Parietal lobe (tissue), 1 donor: ENCODE data around the gene ZFP28. TPM values are rescaled to one million over a fixed set of nuclear protein-coding genes. Genes with fewer than 3 reads are reported as not detected.

Experiments used
- total RNA-seq: library from RNA; depleted of rRNA; stranded (reverse); fragments of >200 nt; gene quantifications from one replicate; pipeline ENCODE4 v1.2.3, GENCODE V29; 2014

Gene ZFP28
- 42.3 TPM for total RNA-seq

DNA sequence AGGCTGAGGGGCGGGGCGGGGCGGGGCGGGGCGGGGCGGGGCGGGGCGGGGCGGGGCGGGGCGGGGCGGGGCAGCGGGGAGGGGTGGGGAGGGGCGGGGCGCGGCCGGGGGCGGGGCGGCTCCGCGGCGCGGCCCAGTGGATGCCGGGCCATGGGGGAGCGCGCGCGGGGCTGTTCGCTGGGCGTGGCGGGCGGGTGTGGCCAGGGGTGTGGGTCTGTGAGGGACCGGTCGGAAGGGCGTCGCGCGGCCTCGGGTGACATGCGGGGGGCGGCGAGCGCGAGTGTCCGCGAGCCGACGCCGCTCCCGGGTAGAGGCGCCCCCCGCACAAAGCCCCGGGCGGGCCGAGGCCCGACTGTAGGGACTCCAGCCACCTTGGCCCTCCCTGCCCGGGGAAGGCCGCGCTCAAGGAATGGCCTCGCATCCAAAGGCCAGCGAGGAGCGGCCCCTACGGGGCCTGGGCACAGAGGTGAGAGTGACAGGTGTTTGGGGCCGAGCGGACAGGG lies at the start of gene ZFP28:
Gene ZFP28, plus strand, starts transcription at position 188 of the 503 bp plus-strand sequence. Its CDS starts 71 bp downstream, at position 259.

DNA sequence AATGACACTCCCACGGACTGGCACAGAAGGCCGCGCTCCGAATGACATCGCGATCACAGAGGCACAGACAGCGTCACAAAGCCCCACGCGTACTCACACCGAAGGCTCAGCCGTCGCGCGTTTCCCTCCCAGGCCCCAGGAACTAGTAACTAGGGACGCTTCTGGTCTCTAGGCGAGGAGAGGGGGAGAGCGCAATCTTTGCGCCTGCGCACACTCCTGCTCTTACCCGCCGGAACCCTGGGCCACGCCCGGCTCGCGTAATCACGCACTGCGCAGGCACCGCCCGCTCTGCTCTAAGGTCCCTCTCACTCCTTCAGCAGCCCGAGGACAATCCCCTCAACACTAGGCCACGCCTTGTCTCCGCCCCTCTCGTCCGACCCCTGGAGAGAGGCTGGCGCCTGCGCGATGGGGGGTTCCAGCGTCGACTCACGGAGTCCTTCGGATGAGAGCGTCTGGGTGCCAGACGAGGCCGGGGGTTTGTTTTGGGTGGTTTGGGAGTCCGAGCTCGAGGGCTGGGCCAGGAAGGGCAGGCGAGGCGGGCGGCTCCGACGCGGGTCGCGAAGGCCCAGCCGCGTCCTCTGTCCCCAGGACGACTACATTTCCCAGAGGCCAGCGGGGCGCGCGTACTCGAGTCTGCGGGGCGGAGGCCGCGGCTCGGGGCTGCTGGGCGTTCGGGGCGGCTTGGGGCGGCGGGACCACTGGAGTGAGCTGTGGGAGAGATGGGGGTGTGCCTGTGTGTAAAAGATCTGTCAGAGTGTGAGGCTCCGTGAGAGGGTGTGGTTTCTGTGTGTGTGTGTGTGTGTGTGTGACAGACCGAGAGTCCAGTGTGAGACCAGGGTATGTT lies 31.1 kb upstream of the ZFP28 start, which contains the start of gene ZNF471:
Gene ZNF471, plus strand, starts transcription at position 410 of the 844 bp plus-strand sequence. CDS start 3,717 bp downstream, outside the sequence.

DNA sequence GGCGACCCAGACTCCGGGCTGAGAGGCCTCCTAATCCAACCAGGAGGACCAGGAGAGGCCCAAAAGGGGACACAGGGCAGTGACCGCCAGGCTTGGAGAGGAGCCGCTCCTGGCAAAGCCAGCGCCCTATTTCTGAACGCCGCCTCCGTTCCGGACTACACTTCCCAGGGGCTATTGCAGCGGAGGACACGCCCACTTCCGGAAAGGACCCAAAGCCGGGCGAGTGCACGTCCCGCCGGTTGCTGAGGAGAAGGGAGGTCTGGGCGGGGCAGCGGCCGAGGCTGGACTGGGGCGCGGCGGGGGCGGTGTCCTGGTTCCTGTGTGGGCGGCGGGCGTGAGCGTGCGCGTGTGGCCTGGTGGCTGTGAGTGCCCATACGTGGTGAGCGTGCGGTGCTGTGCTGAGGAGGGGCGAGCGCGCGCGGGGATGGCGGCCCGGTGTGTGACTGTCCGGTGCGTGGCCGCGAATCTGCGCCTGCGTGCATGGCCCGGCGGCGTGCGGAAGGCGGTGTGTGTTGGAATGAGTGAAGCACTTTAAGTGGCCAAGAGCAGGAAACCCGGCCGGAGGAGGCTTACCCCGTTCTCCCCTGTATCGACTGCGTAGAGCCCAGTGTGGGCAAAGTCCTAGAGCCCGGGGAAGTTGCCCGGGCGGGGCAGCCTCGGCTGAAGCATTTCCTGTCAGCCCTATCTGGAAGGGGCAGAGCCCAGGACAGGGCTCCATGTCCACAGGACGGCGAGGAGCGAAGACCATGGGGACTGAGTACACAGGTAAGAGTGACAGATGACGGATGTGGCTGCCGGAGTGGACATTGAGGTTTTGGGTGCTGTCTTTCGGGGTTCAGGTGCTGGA lies 28.7 kb downstream of the ZFP28 start, which contains the start of gene ZNF470:
Gene ZNF470, plus strand, starts transcription at position 195 of the 847 bp plus-strand sequence. CDS start 2,844 bp downstream, outside the sequence.

DNA sequence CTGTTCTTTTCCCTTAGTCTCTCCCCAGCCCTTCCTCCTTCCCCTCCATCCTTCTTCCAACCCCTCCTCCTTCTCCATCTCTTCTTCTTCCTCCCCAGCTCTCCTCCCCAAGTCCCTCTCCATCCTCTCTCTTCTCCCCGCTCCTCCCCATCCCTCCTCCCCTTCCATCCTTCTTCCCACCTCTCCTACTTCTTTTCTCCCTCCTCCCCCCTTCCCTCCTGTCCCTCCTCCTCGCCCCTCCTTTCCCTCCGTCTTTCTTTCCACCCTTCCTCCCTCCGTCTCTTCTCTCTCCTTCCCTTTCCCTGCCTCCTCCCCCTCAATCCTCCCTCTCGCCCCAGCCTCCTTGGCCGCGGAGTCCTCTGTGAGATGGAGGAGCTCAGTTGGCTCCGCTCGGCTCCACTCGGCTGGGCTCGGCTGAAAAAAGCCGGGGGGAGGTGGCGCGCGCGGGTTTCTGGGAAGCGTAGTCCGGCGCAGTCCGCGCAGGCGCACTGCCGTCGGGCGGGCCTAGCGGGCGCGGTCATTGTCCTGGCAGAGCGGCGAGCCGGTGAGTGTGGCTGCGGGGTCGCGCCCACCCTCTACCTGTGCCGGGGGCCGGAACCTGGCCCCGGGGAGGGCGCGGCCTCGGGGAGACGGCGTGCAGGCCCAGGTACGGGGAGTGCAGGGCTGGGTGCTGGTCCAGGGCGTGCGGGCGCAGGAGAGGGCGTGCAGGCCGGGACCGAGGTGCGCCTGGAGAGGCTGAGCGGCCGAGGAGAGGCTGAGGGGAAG lies 56.2 kb downstream of the ZFP28 start, which contains the start of gene ZNF71:
Gene ZNF71, plus strand, starts transcription at position 520 of the 765 bp plus-strand sequence. CDS start 6,257 bp downstream, outside the sequence.

Other genes starting within 250 kb of the ZFP28 start
- 10.0 TPM for gene ZSCAN5A, start 224.1 kb upstream of the ZFP28 start, total RNA-seq
- gene ZNF582, start 145.4 kb upstream of the ZFP28 start, total RNA-seq, result 8.8 TPM
- 71.7 TPM for gene ZNF583, start 134.6 kb upstream of the ZFP28 start, total RNA-seq
- 35.1 TPM for gene ZNF667, start 61.6 kb upstream of the ZFP28 start, total RNA-seq
- 48.5 TPM for gene ZNF471, start 31.1 kb upstream of the ZFP28 start, total RNA-seq
- 29.7 TPM for gene ZNF470, start 28.5 kb downstream of the ZFP28 start, total RNA-seq
- 41.6 TPM for gene ZNF71, start 56.4 kb downstream of the ZFP28 start, total RNA-seq
- gene SMIM17, start 104.2 kb downstream of the ZFP28 start, total RNA-seq, result 11.9 TPM
- 11.0 TPM for gene ZNF835, start 132.8 kb downstream of the ZFP28 start, total RNA-seq